HG03280 (cell line): ENCODE measurements around the gene VEGFB.
A peak's percentile ranks its signal among the peaks of the same experiment; 100 is the strongest.

Source experiments
- ATAC-seq: cut with Tn5 transposase; IDR thresholded peaks from one replicate; pipeline ENCODE4 v1.9.1; 2021; ENCODE audit warnings: mild to moderate bottlenecking, moderate library complexity; ENCODE audit not compliant: unreplicated experiment

Gene VEGFB

DNA sequence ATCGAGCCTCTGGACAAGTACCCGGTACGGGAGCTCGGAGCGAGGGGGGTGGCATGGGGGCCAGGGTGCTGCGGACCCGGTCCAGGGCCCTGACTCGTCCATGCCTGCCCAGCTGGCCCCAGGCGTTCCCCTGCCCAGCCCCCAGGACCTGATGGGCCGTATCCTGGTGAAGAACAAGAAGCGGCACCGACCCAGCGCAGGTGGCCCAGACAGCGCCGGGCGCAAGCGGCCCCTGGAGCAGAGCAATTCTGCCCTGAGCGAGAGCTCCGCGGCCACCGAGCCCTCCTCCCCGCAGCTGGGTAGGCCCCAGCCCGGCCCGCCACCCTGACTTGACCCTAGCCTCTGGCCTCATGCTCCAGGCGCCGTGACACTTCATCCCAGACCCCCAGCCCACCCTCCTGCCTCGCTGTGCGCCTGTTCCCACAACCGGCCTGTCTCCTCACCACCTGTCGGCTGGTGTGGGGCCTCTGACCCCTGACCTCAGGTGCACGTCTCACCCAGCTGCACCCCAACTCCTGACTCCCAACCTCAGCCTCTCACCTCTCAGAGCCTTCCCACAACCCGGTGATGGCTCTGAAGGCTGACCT, 24.7 kb downstream of the VEGFB start:
- no peak for ATAC-seq

DNA sequence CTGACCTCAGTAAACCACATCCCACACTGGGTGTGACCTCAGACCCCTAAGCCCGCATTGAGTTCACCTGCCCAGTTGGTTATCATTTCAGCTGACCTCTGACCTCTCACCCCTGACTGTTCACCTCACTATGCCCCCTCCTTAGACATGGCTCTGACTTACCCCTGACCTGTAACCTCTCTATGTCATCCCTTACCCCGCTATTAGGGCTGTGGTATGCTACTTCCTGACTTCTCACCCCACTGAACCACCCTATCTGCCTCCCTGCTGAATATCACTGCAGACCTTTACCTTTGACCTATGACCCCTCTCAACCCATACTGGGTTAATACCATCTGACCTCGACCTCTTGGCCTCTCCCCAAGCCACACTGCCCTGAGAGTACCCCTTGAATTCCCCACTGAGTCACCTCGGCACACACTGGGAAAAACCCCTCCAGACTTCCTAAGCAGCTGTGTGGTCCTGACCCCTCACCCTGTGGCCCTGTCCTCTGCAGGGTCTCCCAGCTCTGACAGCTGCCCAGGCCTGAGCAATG, 25.2 kb downstream of the VEGFB start:
- no peak for ATAC-seq

DNA sequence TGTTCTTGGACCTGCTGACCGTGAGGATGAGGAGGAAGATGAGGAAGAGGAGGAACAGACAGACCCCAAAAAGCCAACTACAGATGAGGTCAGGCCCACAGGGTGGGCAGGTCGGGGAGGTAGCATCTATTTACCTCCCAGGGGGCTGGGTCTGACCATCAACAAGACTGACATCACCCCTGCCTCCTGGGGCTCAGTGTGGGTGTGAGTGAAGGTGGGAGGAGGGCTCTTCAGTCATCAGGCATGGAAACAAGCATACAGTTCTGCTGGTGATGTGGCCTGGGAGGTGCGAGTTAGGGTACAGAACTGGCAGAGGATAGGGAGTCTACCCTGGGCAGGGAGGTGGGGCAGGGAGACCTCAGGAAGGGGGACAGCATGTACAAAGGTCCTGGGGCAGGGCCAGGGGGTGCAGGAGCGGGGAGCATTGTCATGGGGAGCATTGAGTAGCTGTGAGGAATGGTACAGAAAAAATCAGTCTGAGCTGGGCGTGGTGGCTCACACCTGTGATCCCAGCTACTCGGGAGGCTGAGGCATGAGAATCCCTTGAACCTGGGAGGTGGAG, 25.8 kb downstream of the VEGFB start:
- no peak for ATAC-seq

DNA sequence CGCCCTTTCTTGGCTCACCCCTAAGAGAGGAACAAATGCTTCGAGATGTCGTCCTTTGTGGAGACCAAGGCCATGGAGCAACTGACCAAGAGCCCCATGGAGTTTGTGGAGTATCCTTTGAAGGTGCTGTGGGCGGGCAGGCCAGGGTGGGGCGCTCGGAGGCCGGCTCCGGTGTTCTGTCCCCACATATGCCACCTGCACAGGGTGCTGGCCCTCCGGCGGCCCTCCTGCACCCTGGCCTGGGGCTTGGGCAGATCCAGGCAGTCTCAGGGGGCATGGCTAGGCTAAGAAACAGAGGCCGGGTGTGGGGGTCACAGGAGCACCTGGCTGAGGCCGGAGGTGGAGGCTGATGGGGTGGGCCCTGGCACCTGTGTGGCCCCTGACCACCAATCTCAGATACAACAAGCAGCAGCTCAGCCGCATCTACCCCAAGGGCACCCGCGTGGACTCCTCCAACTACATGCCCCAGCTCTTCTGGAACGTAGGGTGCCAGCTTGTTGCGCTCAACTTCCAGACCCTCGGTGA, 27.2 kb downstream of the VEGFB start:
- ATAC-seq, result no peak

DNA sequence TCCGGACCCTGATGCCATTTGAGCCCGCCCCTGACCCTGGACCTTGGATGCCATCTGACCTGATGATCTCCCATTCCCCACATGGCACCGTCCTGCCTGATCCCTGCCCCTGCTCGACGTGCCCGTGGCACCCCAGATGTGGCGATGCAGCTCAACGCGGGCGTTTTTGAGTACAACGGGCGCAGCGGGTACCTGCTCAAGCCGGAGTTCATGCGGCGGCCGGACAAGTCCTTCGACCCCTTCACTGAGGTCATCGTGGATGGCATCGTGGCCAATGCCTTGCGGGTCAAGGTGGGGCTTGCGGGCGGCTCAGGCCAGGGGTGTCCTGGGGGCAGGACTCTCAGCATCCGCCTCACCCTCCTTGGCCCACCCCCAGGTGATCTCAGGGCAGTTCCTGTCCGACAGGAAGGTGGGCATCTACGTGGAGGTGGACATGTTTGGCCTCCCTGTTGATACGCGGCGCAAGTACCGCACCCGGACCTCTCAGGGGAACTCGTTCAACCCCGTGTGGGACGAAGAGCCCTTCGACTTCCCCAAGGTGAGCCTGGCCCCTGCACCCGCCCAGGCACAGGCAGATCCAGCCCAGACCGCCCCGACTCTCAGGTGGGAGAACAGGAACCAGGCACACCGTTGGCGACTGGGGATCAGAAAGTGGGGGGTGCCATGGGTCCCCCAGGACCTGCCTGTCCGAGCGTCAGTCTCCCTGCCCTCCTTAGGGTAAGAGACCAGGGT, 28.1 kb downstream of the VEGFB start:
- ATAC-seq, result no peak

DNA sequence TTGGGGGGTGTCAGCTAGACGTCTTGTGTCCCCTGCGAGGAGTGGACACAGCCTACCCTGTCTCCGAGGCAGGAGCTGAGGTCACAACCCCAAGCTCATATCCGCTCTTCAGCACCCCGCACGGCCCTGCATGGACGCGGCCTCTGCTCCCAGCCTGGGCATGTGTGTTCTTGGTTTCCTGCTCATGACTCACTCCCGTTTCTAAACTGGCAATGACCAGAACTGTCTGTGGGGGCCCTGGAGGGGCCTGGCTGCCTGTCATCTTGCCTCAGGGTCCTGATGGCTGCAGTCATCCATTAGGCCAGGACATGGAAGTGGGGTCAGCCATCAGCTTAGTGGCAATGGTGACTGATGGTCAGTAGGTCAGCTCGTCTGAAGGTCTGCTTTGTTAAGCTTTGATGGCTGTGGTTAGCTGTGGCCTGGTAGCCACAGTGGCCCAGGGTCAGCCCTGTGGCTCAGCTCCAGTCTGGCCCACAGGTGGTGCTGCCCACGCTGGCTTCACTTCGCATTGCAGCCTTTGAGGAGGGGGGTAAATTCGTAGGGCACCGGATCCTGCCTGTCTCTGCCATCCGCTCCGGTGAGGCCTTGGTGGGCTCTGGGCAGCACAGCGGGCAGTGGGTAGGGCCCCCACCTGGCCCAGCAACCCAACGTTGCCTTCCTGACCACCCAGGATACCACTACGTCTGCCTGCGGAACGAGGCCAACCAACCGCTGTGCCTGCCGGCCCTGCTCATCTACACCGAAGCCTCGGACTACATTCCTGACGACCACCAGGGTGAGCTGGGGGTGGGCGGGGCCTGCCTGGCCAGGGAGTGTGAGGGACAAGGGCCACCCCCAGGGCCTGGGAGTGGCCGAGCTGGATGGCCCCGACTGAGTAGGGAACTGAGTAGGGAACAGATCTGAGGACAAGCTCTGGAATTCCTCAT, 28.9 kb downstream of the VEGFB start:
- no peak for ATAC-seq

DNA sequence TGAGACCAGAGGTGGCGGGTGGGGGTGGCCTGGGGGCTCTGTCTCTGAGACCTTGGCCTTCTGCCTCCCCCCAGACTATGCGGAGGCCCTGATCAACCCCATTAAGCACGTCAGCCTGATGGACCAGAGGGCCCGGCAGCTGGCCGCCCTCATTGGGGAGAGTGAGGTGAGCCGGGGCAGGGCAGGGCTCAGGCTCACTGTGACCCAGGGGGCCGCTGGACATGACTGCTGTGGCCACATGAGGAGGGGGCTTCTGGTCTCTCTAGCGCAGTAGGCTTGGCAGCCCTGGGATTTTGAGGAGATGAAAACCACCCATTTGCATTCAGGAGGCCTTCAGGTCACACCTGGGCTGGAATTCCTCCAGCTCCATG, 29.5 kb downstream of the VEGFB start:
- no peak for ATAC-seq

DNA sequence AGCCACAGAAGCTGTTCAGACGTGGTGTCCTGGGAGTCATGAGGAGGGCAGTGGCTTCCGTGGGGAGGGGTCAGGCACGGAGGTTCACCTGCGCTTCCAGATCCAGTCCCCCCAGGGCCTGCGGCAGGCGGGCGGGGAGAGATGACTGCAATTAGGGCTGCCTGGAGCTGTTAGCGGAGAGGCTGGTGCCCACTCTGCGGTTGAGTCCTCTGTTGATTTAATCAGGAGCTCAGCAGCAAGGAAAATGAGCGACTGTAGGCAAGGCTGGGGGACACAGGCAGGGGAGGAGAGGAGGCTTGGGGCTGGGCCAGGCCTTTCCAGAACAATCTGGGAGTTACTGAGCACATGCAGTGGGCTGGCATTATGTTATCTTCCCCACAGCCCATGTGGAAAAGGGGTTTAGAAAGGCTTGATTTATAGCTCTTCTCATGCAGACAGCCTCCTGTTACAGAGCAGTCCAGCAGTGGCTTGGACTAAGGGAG, 30.0 kb downstream of the VEGFB start:
- ATAC-seq, result no peak

DNA sequence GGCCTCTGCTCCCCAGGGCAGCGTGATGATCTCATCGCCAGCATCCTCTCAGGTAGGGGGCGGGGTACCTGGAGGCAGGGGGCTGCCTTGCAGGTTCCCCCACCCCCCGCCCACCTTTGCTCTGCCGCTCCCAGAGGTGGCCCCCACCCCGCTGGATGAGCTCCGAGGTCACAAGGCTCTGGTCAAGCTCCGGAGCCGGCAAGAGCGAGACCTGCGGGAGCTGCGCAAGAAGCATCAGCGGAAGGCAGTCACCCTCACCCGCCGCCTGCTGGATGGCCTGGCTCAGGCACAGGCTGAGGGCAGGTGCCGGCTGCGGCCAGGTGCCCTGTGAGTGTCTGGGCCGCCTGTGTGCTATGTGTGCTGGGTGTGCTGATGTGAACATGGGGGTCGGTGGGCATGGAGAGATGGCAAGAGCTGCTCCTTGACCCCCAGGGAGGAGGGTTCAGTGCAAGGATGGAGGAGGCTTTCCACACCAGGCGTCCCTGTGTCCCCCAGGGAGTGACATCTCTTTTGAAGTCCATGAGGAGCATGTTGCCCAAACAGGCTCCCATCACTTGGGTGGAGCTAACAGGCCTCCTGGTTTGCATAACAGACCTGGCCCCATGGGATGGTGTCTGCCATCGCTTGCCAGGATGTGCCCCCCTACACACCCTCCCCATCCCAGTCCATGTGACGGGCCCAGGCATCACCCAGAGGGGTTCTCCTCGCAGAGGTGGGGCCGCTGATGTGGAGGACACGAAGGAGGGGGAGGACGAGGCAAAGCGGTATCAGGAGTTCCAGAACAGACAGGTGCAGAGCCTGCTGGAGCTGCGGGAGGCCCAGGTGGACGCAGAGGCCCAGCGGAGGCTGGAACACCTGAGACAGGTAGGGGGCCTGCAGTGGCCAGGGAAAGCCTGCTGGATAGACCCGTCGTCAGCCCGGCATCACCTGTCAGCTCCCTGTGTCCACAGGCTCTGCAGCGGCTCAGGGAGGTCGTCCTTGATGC, 31.1 kb downstream of the VEGFB start:
- ATAC-seq, result no peak

DNA sequence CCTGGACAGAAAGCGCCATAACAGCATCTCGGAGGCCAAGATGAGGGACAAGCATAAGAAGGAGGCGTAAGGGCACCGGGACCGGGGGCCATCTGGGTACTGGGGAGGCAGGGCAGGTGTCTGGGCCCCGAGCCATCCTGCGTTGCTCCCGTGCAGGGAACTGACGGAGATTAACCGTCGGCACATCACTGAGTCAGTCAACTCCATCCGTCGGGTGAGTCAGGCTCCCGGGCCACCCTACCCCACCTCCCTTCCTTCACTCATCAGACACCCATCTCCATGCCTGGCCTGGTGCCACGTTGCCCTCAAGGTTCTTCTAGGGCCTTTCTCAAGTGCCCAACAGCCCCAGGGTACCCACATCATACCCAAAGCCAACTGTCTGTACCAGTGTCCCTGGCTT, 32.0 kb downstream of the VEGFB start:
- ATAC-seq, result no peak

DNA sequence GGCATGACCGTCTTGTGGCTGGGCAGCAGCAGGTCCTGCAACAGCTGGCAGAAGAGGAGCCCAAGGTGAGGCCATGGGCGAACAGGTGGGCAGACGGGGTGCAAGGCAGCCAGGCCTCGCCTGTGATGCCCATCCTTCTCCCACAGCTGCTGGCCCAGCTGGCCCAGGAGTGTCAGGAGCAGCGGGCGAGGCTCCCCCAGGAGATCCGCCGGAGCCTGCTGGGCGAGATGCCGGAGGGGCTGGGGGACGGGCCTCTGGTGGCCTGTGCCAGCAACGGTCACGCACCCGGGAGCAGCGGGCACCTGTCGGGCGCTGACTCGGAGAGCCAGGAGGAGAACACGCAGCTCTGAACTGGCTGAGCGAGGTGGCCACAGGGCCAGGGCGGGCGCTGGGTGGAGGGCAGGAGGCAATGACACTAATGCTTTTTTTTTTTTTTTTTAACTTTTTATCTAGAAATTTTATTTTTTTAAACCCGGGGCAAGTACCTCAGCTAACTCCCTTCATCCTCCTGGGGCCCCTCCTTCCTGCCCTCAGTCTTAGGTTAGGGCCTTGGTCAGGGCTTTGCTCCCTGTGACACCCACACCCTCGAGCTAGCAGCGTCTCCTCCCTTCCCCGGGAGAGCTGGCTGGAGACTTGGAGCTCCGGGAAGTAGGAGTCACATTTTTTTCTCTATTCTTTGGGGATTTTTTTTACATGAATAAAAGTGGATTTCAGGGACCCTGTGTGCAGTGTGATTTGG, 33.0 kb downstream of the VEGFB start:
- ATAC-seq, result no peak

DNA sequence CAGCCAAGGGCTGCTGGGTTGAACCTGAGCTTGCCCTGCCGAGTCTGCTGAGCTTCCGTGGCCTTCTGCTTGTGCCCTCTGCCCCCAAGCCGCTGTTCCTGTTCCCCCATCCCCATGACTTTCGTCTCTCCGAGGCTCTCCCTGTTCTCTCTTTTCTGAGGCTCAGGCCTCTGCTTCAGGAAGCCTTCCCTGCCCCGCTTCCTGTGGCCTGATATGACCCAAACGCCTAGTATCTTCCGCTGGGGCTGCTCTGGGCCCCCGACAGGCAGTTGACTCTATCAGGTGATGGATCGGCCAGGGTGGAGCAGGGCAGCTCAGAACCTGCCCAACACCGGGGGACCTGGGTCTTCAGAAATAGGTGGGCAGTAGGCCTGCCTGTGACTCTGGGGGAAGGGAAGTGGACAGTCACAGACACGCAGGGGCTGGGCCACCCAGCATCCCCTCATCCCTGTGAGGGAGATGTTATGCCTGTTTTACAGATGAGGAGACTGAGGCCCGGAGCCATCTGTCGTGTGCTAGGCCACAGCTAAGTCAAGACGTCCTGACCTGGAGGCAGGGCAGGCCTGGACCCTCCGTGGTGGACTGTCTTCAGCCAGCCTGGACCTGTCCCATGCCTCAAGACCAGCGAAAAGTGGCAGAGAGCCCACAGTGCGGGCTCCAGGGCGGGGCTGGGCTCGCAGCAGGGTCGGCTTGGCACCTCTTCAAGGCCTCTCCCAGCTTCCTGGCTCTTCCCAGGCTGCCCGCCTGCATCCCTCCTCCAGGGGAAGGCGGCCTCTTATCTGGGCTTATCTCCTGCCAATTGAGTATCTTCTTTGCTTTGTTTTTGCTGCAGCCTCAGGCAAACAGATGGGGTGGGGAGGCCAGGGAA, 33.9 kb downstream of the VEGFB start:
- no peak for ATAC-seq

DNA sequence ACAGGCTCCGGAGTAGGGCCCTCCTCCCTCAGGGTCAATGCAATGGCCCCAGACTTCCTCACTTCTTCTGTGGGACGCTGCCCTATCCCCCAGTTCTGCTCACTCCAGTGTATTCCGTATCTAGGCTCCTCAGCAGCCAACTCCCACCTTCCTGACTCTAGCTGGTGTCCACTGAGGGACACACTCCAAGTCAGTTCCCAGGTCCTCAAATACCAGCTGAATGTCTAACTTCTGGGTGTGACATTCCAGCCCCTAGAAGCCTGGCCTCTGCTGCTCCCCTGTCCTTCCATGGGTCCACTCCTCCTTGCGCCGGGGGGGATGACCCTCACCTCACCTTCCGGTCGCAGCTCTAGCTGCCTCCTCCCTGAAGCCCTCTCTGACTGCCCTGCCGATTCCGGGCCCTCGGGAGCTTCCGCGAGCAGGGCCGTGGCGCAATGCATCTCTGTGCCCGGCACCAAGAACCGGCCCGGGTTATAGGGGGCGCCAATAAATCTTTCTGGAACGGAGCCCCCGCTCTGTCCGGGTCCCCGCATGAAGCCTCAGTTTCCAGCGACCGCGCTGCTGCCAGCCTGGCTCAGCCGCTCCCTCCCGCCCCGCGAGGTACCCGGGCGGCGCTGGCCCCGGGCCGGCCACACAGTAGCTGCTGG, 34.6 kb downstream of the VEGFB start:
- ATAC-seq, result peak; percentile 9

DNA sequence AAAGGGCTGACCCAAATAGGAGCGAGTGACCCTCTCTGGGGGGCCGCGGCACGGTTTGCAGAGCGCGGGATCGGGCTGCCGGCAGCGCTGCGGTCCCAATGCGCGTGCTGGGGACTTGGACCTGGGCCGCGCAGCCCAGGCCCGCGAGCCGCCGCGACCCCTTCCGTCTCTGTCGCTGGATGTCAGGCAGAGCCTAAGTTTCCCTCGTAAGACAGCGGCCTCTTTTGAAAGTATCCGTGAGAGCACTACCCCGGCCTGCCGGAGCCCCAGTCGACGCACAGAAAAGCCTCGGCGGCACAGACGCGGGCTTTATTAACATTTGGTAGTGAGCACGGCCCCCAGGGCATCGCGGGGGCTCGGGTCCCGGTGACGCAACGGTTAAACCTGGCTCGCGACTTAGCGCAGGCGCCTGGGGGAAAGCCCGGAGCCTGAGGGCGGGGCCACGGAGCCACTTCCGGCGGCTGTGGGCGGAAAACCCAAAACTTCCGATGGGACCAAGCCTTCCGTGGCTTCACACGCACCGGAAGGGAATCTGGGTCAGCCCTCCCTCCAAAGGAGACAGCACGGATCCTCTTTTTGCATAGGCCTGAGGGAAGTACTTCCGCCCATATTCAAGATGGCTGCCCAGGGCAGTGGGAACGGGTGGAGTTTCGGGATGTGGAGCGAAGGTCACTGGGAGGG, 35.3 kb downstream of the VEGFB start:
- peak; percentile 64 for ATAC-seq

DNA sequence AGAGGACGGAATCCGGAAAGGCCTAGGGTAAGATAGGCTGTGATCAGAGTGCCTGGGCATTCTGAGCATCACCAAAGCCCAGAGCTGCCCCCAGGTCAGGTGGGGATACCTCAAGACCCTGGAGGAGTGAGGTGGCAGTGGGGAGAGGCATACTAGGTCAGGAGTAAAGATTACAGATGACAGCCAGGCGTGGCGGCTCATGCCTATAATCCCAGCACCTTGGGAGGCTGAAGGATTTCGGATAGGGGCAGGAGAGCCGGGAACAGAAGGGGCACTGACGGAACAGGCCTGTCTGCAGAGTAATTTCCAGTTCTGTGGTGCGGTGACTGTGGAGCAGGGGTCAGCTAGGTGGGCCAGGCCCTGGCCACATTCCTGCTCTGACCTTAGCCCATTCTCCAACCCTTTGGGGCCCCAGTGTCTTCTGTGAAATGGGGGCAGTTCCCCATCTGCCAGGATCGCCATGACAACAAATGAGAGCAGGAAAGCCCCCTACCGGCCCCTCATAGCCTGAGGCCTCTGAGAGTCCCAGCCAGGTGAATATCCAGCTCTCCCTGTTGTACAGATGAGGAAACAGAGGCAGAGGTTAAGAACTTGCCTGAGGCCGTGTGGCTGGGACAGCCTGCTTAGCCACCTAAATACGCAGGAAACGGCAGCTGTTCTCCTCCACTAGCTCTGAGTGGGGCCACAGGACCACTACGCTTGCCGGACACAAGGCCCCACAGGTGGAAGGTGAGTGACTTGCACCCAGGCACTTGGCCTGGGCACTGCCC, 40.8 kb downstream of the VEGFB start:
- ATAC-seq, result no peak

DNA sequence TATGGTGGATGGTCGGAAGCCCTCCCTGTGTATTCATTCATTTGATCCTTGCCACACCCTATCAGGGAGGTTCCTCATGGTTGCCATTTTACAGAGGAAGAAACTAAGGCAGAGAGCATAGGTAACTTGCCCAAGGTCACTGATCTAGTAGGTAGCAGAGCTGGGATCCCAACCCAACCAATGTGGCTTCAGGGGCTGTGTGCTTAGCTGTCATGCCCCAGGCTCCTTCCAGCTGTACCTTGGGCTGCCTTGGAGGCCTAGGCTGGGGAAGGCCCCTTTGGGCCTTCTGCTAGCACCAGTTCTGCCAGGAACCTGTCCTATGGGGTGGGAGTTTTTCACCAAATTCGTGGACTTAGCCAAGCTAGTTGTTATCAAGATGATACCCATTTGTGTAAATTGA, 41.5 kb downstream of the VEGFB start:
- ATAC-seq, result no peak
